OCI-LY7 (cell line): Measurements from ENCODE around the gene IL11.

Source experiments
- CTCF ChIP-seq: fragments of 200-600 bp; sonication (generic); conservative IDR thresholded peaks from 2 replicates; pipeline ENCODE4 v1.5.1; 2014; ENCODE audit warnings: mild to moderate bottlenecking, antibody characterized with exemption, low read length, moderate library complexity, mixed read lengths
- EZH2phosphoT487 ChIP-seq: fragments of 200-600 bp; sonication (generic); IDR thresholded peaks from 2 replicates; pipeline ENCODE4 v1.6.1; 2018; ENCODE audit warnings: low read depth, borderline replicate concordance, mild to moderate bottlenecking, mixed run types, antibody characterized with exemption, low read length, moderate library complexity, mixed read lengths

GRCh38 chr19:55406091-55406825 is 36.0 kb upstream of the IL11 start:
- TF ChIP-seq CTCF, result no peak
- TF ChIP-seq EZH2phosphoT487, result no peak
